GM12801 (cell line): ENCODE measurements around the gene VAT1L.

ENCODE experiments used
- CTCF ChIP-seq: IDR thresholded peaks from one replicate; pipeline ENCODE4 v1.5.1; 2011; ENCODE audit warnings: control low read depth; ENCODE audit not compliant: insufficient read length; ENCODE audit errors: extremely low read depth

The VAT1L gene

GRCh38 chr16:77898671-77899211 lies 110.4 kb downstream of the VAT1L start:
- TF ChIP-seq CTCF = no peak

GRCh38 chr16:77899416-77899815 lies 111.1 kb downstream of the VAT1L start:
- TF ChIP-seq CTCF = no peak

GRCh38 chr16:77905374-77905920 lies 117.1 kb downstream of the VAT1L start:
- no peak for TF ChIP-seq CTCF

GRCh38 chr16:77910021-77910420 lies 121.7 kb downstream of the VAT1L start:
- no peak for TF ChIP-seq CTCF

GRCh38 chr16:77912617-77913016 lies 124.3 kb downstream of the VAT1L start:
- no peak for TF ChIP-seq CTCF

- TF ChIP-seq CTCF = no peak
Observed at GRCh38 chr16:77913738-77914253, 125.4 kb downstream of the VAT1L start.

- TF ChIP-seq CTCF = no peak
Observed at GRCh38 chr16:77916111-77916510, 127.7 kb downstream of the VAT1L start.
